Vagina (tissue), 2 donors: Measurements from ENCODE around the gene POU3F2. TPM values are rescaled to one million over a fixed set of nuclear protein-coding genes. Genes with fewer than 3 reads are reported as not detected.

Experiments used
- DNase-seq, 2 donors: peaks; one replicate each; pipeline ENCODE4 v3.0.0-alpha.2; 2017; ENCODE audit errors: extremely low spot score in 2 of 2
- H3K27ac ChIP-seq: fragments of 200-600 bp; sonication (generic); one replicate; pipeline ENCODE4 v1.5.1; 2019
- H3K27me3 ChIP-seq: fragments of 200-600 bp; sonication (generic); one replicate; pipeline ENCODE4 v1.5.1; 2019
- H3K36me3 ChIP-seq, 2 donors: fragments of 200-600 bp; sonication (generic); one replicate each; pipeline ENCODE4 v1.5.1; 2017 to 2019
- H3K4me1 ChIP-seq: fragments of 200-600 bp; sonication (generic); one replicate; pipeline ENCODE4 v1.5.1; 2019
- H3K4me3 ChIP-seq, 2 donors: fragments of 200-600 bp; sonication (generic); 1 replicate in 1 of 2; 2 replicates in 1 of 2; pipeline ENCODE4 v1.5.1; 2016 to 2019
- H3K9me3 ChIP-seq: fragments of 200-600 bp; sonication (generic); one replicate; pipeline ENCODE4 v1.5.1; 2019
- POLR2A ChIP-seq, 2 donors: fragments of 450-650 bp; IDR thresholded peaks; one replicate each; pipeline ENCODE4 v1.6.1; 2017; ENCODE audit warnings: antibody characterized with exemption in 2 of 2, mild to moderate bottlenecking in 2 of 2, moderate library complexity in 2 of 2
- POLR2AphosphoS5 ChIP-seq, 2 donors: sonication (generic); formaldehyde crosslinking; IDR thresholded peaks; one replicate each; pipeline ENCODE4 v1.9.0; 2017; ENCODE audit warnings: antibody characterized with exemption in 2 of 2, mild to moderate bottlenecking in 2 of 2, low read depth in 1 of 2; ENCODE audit not compliant: insufficient read depth in 1 of 2
- intact Hi-C: fragments of 100-400 bp; cut with DNase I; formaldehyde crosslinking; loops from one replicate; pipeline ENCODE4 v1.15.1; 2023
- total RNA-seq: library from RNA; depleted of rRNA; stranded (reverse); fragments of >200 nt; gene quantifications from one replicate; pipeline ENCODE4 v1.2.3, GENCODE V29; 2016
- TF ChIP-seq, protein P1 (sequence below), 3 experiments: fragments of 450-650 bp in 2 of 3; fragments of 200-600 bp in 1 of 3; sonication (generic) in 1 of 3; IDR thresholded peaks; one replicate each; pipeline ENCODE4 v1.5.1; 2017 to 2019; ENCODE audit warnings: antibody characterized with exemption in 3 of 3, mild to moderate bottlenecking in 2 of 3, moderate library complexity in 2 of 3

POU3F2 gene
- total RNA-seq, 1 donor from 2014 or later = not detected

- H3K36me3 ChIP-seq = no peaks in the 10 kb centered on the region
- TF ChIP-seq POLR2A (IDR thresholded peaks at IDR 0.05) (no peak), POLR2AphosphoS5 (IDR thresholded peaks at IDR 0.05; ENCODE audit: insufficient read depth in 1 of 2, low read depth in 1 of 2) (no peak)
- TF ChIP-seq, protein P1, sequence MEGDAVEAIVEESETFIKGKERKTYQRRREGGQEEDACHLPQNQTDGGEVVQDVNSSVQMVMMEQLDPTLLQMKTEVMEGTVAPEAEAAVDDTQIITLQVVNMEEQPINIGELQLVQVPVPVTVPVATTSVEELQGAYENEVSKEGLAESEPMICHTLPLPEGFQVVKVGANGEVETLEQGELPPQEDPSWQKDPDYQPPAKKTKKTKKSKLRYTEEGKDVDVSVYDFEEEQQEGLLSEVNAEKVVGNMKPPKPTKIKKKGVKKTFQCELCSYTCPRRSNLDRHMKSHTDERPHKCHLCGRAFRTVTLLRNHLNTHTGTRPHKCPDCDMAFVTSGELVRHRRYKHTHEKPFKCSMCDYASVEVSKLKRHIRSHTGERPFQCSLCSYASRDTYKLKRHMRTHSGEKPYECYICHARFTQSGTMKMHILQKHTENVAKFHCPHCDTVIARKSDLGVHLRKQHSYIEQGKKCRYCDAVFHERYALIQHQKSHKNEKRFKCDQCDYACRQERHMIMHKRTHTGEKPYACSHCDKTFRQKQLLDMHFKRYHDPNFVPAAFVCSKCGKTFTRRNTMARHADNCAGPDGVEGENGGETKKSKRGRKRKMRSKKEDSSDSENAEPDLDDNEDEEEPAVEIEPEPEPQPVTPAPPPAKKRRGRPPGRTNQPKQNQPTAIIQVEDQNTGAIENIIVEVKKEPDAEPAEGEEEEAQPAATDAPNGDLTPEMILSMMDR (IDR thresholded peaks at IDR 0.05) = no peak
- H3K4me1 ChIP-seq = peaks cover 16% of the 10 kb centered on the region
- peaks cover 23% of the 10 kb centered on the region for H3K27me3 ChIP-seq
- no peaks in the 10 kb centered on the region for H3K9me3 ChIP-seq
- intact Hi-C loops = no loop called here
- no peak overlapping the region for H3K27ac ChIP-seq
- DNase-seq = no peak
- H3K4me3 ChIP-seq = no peak overlapping the region
Observed at GRCh38 chr6:98841621-98842341, 7.4 kb downstream of the POU3F2 start.

- TF ChIP-seq POLR2A (IDR thresholded peaks at IDR 0.05) (no peak), POLR2AphosphoS5 (IDR thresholded peaks at IDR 0.05; ENCODE audit: insufficient read depth in 1 of 2, low read depth in 1 of 2) (no peak)
- TF ChIP-seq, protein P1 (IDR thresholded peaks at IDR 0.05) = no peak
- Histone ChIP-seq H3K27ac (no peak overlapping the region), H3K27me3 (peaks cover 19% of the 10 kb centered on the region), H3K4me3 (no peak overlapping the region), H3K4me1 (peaks cover 18% of the 10 kb centered on the region), H3K9me3 (no peaks in the 10 kb centered on the region), H3K36me3 (no peaks in the 10 kb centered on the region)
- no peak for DNase-seq
- intact Hi-C loops = no loop called here
Observed at GRCh38 chr6:98842342-98843180, 8.2 kb downstream of the POU3F2 start.

GRCh38 chr6:98843271-98844243 lies 9.2 kb downstream of the POU3F2 start:
- no peak for DNase-seq
- TF ChIP-seq POLR2A (IDR thresholded peaks at IDR 0.05) (no peak), POLR2AphosphoS5 (IDR thresholded peaks at IDR 0.05; ENCODE audit: insufficient read depth in 1 of 2, low read depth in 1 of 2) (no peak)
- TF ChIP-seq, protein P1 (IDR thresholded peaks at IDR 0.05) = no peak
- Histone ChIP-seq H3K4me1 (peaks cover 26% of the 10 kb centered on the region), H3K27ac (no peak overlapping the region), H3K36me3 (no peaks in the 10 kb centered on the region), H3K27me3 (peaks cover 17% of the 10 kb centered on the region), H3K9me3 (no peaks in the 10 kb centered on the region), H3K4me3 (no peak overlapping the region)
- intact Hi-C loops = no loop called here

DNA sequence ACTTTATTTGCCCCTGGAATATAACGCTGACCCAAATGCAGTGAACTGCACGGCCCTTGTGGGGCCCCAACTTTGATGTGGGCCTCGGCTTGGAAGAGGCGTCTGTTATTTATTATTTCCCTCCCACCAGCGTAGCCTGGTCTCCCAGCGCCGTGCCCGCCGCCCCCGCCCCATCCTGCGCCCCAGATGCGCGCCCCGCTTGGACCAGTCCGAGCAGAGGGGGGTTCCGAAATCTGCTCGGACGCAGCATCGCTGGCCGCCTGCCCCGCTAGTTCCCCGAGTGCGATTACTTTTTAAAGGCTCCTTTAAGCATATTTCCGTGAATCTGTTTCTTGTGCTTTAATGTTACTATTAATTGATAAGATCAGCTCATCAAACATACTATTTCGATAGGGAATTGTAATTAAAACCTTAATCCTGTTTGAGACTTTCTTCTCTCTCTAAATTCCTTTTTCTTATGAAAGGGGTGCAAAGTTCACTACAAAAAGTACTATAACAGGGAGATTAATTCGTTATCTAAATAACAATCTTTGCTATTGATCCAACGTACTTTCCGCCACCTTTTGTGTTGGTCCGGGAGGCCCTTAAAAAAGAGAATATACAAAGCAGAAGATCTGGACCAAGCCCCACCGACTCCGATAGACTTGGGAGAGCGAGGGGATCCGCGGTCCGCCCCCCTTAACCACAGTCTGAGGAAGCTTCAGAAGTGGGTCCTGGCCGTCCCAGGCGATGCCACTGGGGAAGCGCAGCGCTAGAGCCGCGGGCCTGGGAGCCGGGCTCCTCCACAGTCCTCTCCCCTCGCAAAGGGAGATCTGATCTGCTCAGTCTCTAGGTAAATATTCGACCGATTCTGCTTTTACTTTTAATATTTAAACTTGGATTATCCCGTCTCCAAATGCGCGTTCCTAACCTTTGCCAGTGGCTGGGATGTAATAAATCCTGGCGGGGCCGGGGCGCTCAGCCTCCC lies 10.2 kb downstream of the POU3F2 start:
- Histone ChIP-seq H3K27me3 (peaks cover 17% of the 10 kb centered on the region), H3K4me1 (peaks cover 26% of the 10 kb centered on the region)
- intact Hi-C loops = no loop called here

More for the DNA sequence above, 10.2 kb downstream of the POU3F2 start:
- Histone ChIP-seq H3K36me3 (no peaks in the 10 kb centered on the region), H3K27ac (no peak overlapping the region), H3K4me3 (peak overlapping the region in 1 of 2 donors; percentile 30), H3K9me3 (no peaks in the 10 kb centered on the region)
- TF ChIP-seq, protein P1 (IDR thresholded peaks at IDR 0.05) = no peak
- TF ChIP-seq POLR2A (IDR thresholded peaks at IDR 0.05) = no peak
- TF ChIP-seq POLR2AphosphoS5 (IDR thresholded peaks at IDR 0.05; ENCODE audit: insufficient read depth in 1 of 2, low read depth in 1 of 2) = no peak
- DNase-seq = no peak
